Activated B cell treated with CpG ODN at 0.5 μM for 24 hours (primary cell): ENCODE results near the gene SPOP. TPM values are rescaled to one million over a fixed set of nuclear protein-coding genes. Genes with fewer than 3 reads are reported as not detected.

ENCODE experiments used
- ATAC-seq: fragments of 200-7000 bp; cut with Tn5 transposase; one replicate; pipeline ENCODE4 v1.10.0; 2021; ENCODE audit warnings: low read depth, mild to moderate bottlenecking, moderate library complexity
- CTCF ChIA-PET: fragments of 350-600 bp; sonication (Branson Sonifier 250); formaldehyde crosslinking; loops from one replicate; lab custom pipeline; 2021; ENCODE audit warnings: antibody characterized with exemption; lab: Charles Lee
- POLR2A ChIA-PET: fragments of 350-600 bp; sonication (Branson Sonifier 250); formaldehyde crosslinking; loops from one replicate; lab custom pipeline; 2021; ENCODE audit warnings: antibody characterized with exemption; lab: Charles Lee
- DNase-seq: peaks from one replicate; pipeline ENCODE4 v3.0.0; 2022
- H3K27ac Mint-ChIP-seq: one replicate; pipeline ENCODE4 v1.8.0; 2020; ENCODE audit warnings: mixed read lengths
- H3K27me3 Mint-ChIP-seq: one replicate; pipeline ENCODE4 v1.8.0; 2021; ENCODE audit warnings: mixed read lengths
- H3K36me3 Mint-ChIP-seq: one replicate; pipeline ENCODE4 v1.8.0; 2021; ENCODE audit warnings: low read depth, mixed read lengths
- H3K4me1 Mint-ChIP-seq: one replicate; pipeline ENCODE4 v1.8.0; 2021; ENCODE audit warnings: mixed read lengths
- H3K4me3 Mint-ChIP-seq: one replicate; pipeline ENCODE4 v1.8.0; 2020; ENCODE audit warnings: mild to moderate bottlenecking, mixed read lengths
- H3K9me3 Mint-ChIP-seq: one replicate; pipeline ENCODE4 v1.8.0; 2020; ENCODE audit warnings: mixed read lengths
- CTCF ChIP-seq: fragments of 200-600 bp; IDR thresholded peaks from one replicate; pipeline ENCODE4 v1.8.0; 2022; ENCODE audit warnings: antibody characterized with exemption, mild to moderate bottlenecking
- intact Hi-C: fragments of 100-400 bp; cut with micrococcal nuclease; formaldehyde crosslinking; loops from one replicate; pipeline ENCODE4 v1.15.1; 2024
- total RNA-seq: library from RNA; stranded (reverse); gene quantifications from 2 replicates; pipeline ENCODE4 v1.2.3, GENCODE V29; 2022

SPOP gene
- total RNA-seq, 1 donor from 2014 or later = 65.8 TPM

GRCh38 chr17:49566668-49567071 is 111.2 kb downstream of the SPOP start:
- Mint-ChIP-seq H3K36me3 (no peaks in the 10 kb centered on the region), H3K9me3 (no peaks in the 10 kb centered on the region), H3K4me3 (no peak overlapping the region), H3K4me1 (peaks cover 9% of the 10 kb centered on the region), H3K27ac (no peak overlapping the region), H3K27me3 (peaks cover 23% of the 10 kb centered on the region)
- intact Hi-C loops = no loop called here
- POLR2A ChIA-PET = no interaction called here
- CTCF ChIA-PET = interaction anchor here (1.1 to 3.0 kb wide), 3 partner anchors 12 to 430 kb away, joined by 3 to 55 read pairs (median 9); no protein-coding TSS in a partner anchor
- DNase-seq (no peak), ATAC-seq (no peak)
- TF ChIP-seq CTCF = no peak

- intact Hi-C loops = no loop called here
- POLR2A ChIA-PET = interaction anchor here (0.5 kb wide), 1 partner anchor 620 kb away, joined by 6 read pairs; no protein-coding TSS in a partner anchor
- no peak overlapping the region for H3K4me3 Mint-ChIP-seq
Observed at GRCh38 chr17:49565948-49566491, 111.9 kb downstream of the SPOP start.

GRCh38 chr17:49564638-49565037 is 113.3 kb downstream of the SPOP start:
- TF ChIP-seq CTCF = no peak
- Mint-ChIP-seq H3K4me1 (peaks cover 9% of the 10 kb centered on the region), H3K9me3 (no peaks in the 10 kb centered on the region), H3K36me3 (no peaks in the 10 kb centered on the region), H3K27me3 (peaks cover 19% of the 10 kb centered on the region), H3K4me3 (no peak overlapping the region), H3K27ac (no peak overlapping the region)
- ChIA-PET CTCF (interaction anchor here (1.6 kb wide), 1 partner anchor 8 kb away, joined by 5 read pairs; no protein-coding TSS in a partner anchor), POLR2A (no interaction called here)
- DNase-seq = no peak
- intact Hi-C loops = no loop called here
- ATAC-seq = no peak

More at GRCh38 chr17:49565948-49566491, 111.9 kb downstream of the SPOP start:
- no peak for TF ChIP-seq CTCF
- ATAC-seq (no peak), DNase-seq (no peak)
- CTCF ChIA-PET = interaction anchor here (0.6 to 3.0 kb wide), 4 partner anchors 8 to 131 kb away, joined by 3 to 55 read pairs (median 6); no protein-coding TSS in a partner anchor
- Mint-ChIP-seq H3K27ac (no peak overlapping the region), H3K27me3 (peaks cover 19% of the 10 kb centered on the region), H3K9me3 (no peaks in the 10 kb centered on the region), H3K4me1 (peaks cover 9% of the 10 kb centered on the region), H3K36me3 (no peaks in the 10 kb centered on the region)

GRCh38 chr17:49557312-49558024 is 120.4 kb downstream of the SPOP start:
- Mint-ChIP-seq H3K27ac (no peak overlapping the region), H3K4me3 (no peak overlapping the region), H3K4me1 (no peaks in the 10 kb centered on the region), H3K9me3 (no peaks in the 10 kb centered on the region), H3K27me3 (peaks cover 8% of the 10 kb centered on the region), H3K36me3 (no peaks in the 10 kb centered on the region)
- TF ChIP-seq CTCF = no peak
- intact Hi-C loops = no loop called here
- DNase-seq (no peak), ATAC-seq (peak; percentile 38)
- POLR2A ChIA-PET = interaction anchor here (0.6 kb wide), 1 partner anchor 255 kb away, joined by 5 read pairs; no protein-coding TSS in a partner anchor
- CTCF ChIA-PET = interaction anchor here (0.8 to 4.7 kb wide), 22 partner anchors 8 to 439 kb away, joined by 3 to 125 read pairs (median 4); partner anchors contain the start of gene NGFR
